Testis (tissue), 2 donors: ENCODE data around the gene RCOR3.

Source experiments
- POLR2A ChIP-seq: fragments of 450-650 bp; IDR thresholded peaks from one replicate; pipeline ENCODE4 v1.6.1; 2017; ENCODE audit warnings: antibody characterized with exemption, mild to moderate bottlenecking, moderate library complexity
- TF ChIP-seq, protein P1 (sequence below), 3 experiments: fragments of 450-650 bp in 2 of 3; fragments of 200-600 bp in 1 of 3; sonication (generic) in 1 of 3; IDR thresholded peaks; one replicate each; pipeline ENCODE4 v1.5.1; 2016 to 2019; ENCODE audit warnings: antibody characterized with exemption in 3 of 3, mild to moderate bottlenecking in 2 of 3, moderate library complexity in 1 of 3

DNA sequence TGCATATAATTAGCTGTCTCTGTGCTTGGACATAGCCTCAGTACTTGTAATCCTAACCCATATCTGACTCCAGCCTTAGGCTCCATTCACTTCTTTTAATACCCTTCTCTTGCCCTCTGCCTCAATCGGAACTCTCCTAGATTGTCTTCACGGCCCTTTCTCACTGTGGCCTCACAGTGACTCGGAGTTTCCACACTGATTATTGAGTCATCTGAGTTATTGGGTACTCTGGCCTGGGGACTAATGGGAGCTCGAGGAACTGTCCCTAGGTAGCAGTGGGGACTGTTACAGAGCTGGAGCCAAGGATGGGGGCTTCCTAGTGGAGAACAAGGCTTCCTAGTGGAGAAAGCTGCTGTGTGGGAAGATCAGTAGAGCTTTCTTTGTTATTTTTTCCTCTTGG, 84.4 kb downstream of the RCOR3 start:
- TF ChIP-seq, protein P1, sequence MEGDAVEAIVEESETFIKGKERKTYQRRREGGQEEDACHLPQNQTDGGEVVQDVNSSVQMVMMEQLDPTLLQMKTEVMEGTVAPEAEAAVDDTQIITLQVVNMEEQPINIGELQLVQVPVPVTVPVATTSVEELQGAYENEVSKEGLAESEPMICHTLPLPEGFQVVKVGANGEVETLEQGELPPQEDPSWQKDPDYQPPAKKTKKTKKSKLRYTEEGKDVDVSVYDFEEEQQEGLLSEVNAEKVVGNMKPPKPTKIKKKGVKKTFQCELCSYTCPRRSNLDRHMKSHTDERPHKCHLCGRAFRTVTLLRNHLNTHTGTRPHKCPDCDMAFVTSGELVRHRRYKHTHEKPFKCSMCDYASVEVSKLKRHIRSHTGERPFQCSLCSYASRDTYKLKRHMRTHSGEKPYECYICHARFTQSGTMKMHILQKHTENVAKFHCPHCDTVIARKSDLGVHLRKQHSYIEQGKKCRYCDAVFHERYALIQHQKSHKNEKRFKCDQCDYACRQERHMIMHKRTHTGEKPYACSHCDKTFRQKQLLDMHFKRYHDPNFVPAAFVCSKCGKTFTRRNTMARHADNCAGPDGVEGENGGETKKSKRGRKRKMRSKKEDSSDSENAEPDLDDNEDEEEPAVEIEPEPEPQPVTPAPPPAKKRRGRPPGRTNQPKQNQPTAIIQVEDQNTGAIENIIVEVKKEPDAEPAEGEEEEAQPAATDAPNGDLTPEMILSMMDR (IDR thresholded peaks at IDR 0.05) = no peak
- no peak for TF ChIP-seq POLR2A
